SK-N-SH (cell line): ENCODE measurements around the gene KLHDC8A.

Source experiments
- ELF1 ChIP-seq: IDR thresholded peaks from 2 replicates; pipeline ENCODE4 v1.4.0; 2012
- FOXM1 ChIP-seq: IDR thresholded peaks from 2 replicates; pipeline ENCODE4 v1.4.0; 2012; ENCODE audit warnings: low read depth, mild to moderate bottlenecking
- GATA2 ChIP-seq: sonication (generic); formaldehyde crosslinking; IDR thresholded peaks from 2 replicates; pipeline ENCODE4 v1.5.0; 2020; ENCODE audit warnings: mild to moderate bottlenecking, missing genetic modification reagents
- MXI1 ChIP-seq: IDR thresholded peaks from 2 replicates; pipeline ENCODE4 v1.6.1; 2012; ENCODE audit warnings: mild to moderate bottlenecking, low read depth, low read length, improper control_type of control experiment
- PBX3 ChIP-seq: IDR thresholded peaks from 2 replicates; pipeline ENCODE4; 2012
- RAD21 ChIP-seq: IDR thresholded peaks from 2 replicates; pipeline ENCODE4 v1.6.1; 2012; ENCODE audit warnings: mild to moderate bottlenecking, low read length
- ZBTB33 ChIP-seq: IDR thresholded peaks from 2 replicates; pipeline ENCODE4 v1.4.0; 2012; ENCODE audit warnings: low read depth, borderline replicate concordance

- TF ChIP-seq MXI1 (no peak), GATA2 (CRISPR knock-in tag) (no peak), FOXM1 (no peak), ZBTB33 (no peak), RAD21 (no peak), ELF1 (no peak), PBX3 (no peak)
These were observed 54.7 kb downstream of the KLHDC8A start for GRCh38 chr1:205301842-205302588.
